Neural cell (in vitro differentiated cells): ENCODE data around the gene COL25A1.

Source experiments
- EZH2 ChIP-seq: fragments of 200-600, 300-800 bp; shearing (Covaris generic), sonication (generic); IDR thresholded peaks from 2 replicates; pipeline ENCODE4 v1.6.1; 2014; ENCODE audit warnings: antibody characterized with exemption, low read length, borderline replicate concordance, mild to moderate bottlenecking; ENCODE audit not compliant: insufficient read depth, poor library complexity, severe bottlenecking
- RAD21 ChIP-seq: fragments of 450-650 bp; conservative IDR thresholded peaks from 2 replicates; pipeline ENCODE4 v1.6.1; 2014; ENCODE audit warnings: antibody characterized with exemption, mild to moderate bottlenecking, moderate library complexity

GRCh38 chr4:109162759-109163158 is 139.7 kb downstream of the COL25A1 start:
- TF ChIP-seq EZH2 (no peak), RAD21 (no peak)
